HG02870 (cell line): Measurements from ENCODE around the gene SETD4.
"Not testable (repeated sequence)": the region's sequence is repeated elsewhere in the genome, so short reads cannot be mapped to it uniquely, and the experiment has no call there.

ENCODE experiments used
- ATAC-seq: cut with Tn5 transposase; IDR thresholded peaks from one replicate; pipeline ENCODE4 v1.9.1; 2021; ENCODE audit warnings: mild to moderate bottlenecking, moderate library complexity; ENCODE audit not compliant: unreplicated experiment

Gene SETD4

DNA sequence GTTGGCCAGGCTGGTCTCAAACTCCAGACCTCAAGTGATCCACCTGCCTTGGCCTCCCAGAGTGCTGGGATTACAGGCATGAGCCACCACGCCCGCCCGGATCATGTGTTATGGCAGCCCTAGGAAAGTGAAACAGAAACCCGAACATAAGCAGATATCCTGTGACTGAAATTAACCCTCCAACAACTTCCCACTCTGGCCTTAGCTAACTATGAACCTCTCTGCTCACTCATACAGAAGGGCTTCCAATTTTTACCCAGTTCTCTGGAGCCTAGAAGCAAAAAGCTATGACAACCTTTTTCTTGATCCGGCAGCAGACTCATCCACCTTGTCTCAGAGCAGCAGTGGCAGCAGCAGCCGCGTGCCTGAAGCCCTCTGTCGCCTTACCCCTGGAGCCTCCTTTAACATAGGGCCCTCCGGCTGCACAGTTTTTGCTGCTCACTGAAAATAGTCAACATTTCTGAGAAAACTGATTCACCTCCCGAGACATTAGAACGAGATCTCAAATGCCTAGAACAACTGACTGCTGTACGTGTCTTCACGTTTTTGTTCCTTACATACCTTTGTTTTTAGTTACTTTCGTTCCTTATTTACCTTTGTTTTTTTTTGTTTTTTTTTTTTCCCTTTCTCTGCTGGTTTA lies 18.8 kb upstream of the SETD4 start:
- ATAC-seq, result no peak

GRCh38 chr21:36077758-36078157 lies 17.4 kb upstream of the SETD4 start:
- ATAC-seq, result no peak

- ATAC-seq, result no peak
Measured at GRCh38 chr21:36076878-36077655, 16.7 kb upstream of the SETD4 start.

DNA sequence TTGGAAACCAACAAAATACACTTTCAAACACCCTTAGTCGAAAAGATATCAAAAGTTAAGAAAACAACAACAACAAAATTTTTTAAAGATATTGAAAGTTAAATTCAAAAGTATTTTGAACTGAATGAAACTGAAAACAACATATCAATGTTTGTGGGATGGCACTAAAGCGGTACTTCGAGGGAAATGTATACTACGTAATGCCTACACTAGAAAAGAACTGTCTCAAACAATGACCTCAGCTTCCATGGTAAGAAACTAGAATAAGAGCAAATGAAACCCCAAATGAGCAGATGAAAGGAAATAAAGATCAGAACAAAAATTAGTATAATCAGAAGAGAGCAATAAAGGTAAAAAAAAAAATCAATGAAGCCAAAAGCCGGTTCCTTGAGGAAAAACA lies 15.6 kb upstream of the SETD4 start:
- ATAC-seq, result no peak

- ATAC-seq, result no peak
Measured at GRCh38 chr21:36075171-36075570, 14.8 kb upstream of the SETD4 start.

DNA sequence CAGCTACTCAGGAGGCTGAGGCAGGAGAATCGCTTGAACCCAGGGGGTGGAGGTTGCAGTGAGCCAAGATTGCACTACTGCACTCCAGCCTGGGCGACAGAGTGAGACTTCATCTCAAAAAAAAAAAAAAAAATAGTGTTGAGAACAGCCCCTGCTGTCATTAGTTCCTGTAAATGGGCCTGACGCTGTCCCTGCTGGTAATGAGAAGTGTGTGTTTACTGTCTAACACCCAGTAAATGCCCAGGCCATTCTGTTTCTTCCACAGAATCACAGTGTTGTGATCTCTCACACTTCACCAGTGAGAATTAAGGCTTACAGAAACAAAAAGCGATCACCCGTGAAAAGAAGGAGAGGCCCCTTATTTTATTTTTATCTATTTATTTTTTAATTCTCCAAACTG lies 13.6 kb upstream of the SETD4 start:
- not testable (repeated sequence) for ATAC-seq

GRCh38 chr21:36073181-36073580 lies 12.9 kb upstream of the SETD4 start:
- no peak for ATAC-seq

- no peak for ATAC-seq
Measured at GRCh38 chr21:36072453-36073162, 12.3 kb upstream of the SETD4 start.

DNA sequence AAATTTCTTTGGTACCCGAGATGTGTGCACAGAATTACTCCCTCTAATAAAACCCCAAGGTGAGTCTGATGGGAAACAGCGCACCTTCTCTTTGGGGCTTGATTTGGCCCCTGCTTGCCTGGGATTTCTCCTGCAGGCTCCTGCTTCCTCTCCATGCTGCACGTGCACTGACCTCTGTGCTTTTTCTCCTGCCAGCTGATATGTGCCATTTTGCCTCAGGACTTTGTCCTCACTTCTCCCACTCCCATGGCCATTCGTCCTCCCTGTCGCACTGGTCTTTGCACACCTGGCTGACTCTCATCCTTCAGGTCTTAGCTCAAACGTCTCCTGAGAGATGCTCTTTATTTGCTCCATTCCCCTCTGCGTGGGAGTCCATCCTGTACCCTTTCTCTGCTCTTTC lies 10.7 kb upstream of the SETD4 start:
- no peak for ATAC-seq

DNA sequence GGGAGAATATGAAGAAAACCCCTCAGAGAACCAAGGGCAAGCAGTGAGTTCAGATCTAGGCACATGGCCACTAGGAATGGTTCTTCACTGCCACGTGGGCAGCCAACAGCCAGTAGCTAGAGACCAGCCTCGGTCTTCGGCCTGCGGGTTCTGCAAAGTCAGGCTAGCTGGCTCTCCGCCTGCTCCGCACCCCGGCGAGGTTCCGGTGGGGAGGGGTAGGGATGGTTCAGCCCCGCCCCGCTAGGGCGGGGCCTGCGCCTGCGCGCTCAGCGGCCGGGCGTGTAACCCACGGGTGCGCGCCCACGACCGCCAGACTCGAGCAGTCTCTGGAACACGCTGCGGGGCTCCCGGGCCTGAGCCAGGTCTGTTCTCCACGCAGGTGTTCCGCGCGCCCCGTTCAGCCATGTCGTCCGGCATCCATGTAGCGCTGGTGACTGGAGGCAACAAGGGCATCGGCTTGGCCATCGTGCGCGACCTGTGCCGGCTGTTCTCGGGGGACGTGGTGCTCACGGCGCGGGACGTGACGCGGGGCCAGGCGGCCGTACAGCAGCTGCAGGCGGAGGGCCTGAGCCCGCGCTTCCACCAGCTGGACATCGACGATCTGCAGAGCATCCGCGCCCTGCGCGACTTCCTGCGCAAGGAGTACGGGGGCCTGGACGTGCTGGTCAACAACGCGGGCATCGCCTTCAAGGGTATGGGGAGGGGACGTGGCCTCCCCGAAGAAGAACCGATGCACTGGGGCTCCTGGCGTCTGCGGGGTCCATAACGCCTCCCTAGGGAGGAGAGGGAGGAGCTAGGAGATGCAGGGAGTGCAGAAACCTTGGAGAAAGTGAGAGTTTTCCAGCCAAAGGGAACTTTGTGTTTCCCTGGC lies 9.6 kb upstream of the SETD4 start, which contains the start of gene CBR1:
Gene CBR1 (plus strand): TSS at position 312 of the 871 bp plus-strand sequence. CDS start 92 bp downstream, at position 404.
- peak; percentile 96 for ATAC-seq

DNA sequence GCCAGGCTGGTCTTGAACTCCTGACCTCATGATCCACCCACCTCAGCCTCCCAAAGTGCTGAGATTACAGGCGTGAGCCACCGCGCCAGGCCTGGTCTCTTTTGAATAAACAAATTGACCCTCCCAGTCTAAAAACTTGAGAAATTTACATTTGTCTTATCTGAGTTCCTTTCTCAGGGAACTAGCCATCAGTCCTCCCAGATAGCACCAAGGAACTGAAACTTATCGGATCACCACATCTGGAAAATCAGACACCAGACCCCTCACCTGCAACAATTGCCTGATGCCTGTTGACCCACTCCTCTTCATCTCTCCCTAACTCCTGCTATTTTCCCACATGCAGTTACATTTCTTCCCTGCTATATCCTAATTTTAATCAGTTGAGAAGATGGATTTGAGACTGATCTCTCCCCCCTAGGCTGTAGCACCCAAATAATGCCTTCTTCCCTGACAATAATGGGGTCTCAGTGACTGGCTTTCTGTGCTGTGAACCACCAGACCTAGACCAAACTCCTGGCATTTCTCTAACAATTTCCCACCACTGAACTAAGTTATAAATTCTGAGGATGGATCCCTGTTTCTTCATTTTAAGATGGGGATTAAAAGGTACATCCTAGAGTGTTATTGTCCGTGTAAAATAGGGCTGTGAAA lies 8.5 kb upstream of the SETD4 start:
- ATAC-seq, result no peak

GRCh38 chr21:36065497-36066036 lies 5.2 kb upstream of the SETD4 start:
- no peak for ATAC-seq

DNA sequence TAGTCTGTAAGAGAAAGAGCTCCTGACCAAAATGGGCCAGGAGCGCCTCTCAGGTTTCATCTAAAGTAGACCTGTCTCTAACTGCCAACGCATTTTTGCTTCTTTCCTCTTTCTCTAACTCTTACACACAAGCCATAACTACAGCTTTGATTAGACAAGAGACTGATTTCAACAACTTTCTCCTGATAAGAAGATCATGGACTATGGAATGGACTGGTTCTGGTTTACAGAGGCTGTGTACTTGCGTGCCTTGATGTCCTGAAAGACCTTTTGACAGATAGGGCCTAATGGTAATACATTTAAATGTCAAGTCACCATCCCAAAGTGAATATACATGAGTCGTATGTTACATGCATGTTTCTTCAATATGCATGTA lies 3.7 kb upstream of the SETD4 start:
- ATAC-seq, result no peak

- no peak for ATAC-seq
Measured at GRCh38 chr21:36063375-36064084, 3.2 kb upstream of the SETD4 start.

- no peak for ATAC-seq
Measured at GRCh38 chr21:36061445-36061844, 1.1 kb upstream of the SETD4 start.

- ATAC-seq, result peak; percentile 34
Measured at GRCh38 chr21:36059823-36060158, 535 bp downstream of the SETD4 start.

GRCh38 chr21:36055551-36055950 lies 4.8 kb downstream of the SETD4 start:
- ATAC-seq, result no peak

GRCh38 chr21:36053715-36054062 lies 6.6 kb downstream of the SETD4 start:
- ATAC-seq, result no peak

GRCh38 chr21:36052860-36053714 lies 7.2 kb downstream of the SETD4 start:
- no peak for ATAC-seq
